Endometrial microvascular endothelial cells (primary cell): Measurements from ENCODE around the gene DAZAP1. TPM values are rescaled to one million over a fixed set of nuclear protein-coding genes. Genes with fewer than 3 reads are reported as not detected.
"Not testable (repeated sequence)": the region's sequence is repeated elsewhere in the genome, so short reads cannot be mapped to it uniquely, and the experiment has no call there.

Source experiments
- in situ Hi-C: cut with HindIII; loops from 2 replicates; pipeline ENCODE4 v1.10.0; 2017; ENCODE audit warnings: low sequenced_read_pairs, low pct_unique_long_range_greater_than_20kb; ENCODE audit errors: inconsistent ontology term
- total RNA-seq: library from RNA; depleted of rRNA; stranded (reverse); fragments of >200 nt; gene quantifications from one replicate; pipeline ENCODE4 v1.2.3, GENCODE V29; 2015; ENCODE audit errors: inconsistent ontology term

Gene DAZAP1
- total RNA-seq, 1 donor from 2014 or later, result 83.8 TPM

DNA sequence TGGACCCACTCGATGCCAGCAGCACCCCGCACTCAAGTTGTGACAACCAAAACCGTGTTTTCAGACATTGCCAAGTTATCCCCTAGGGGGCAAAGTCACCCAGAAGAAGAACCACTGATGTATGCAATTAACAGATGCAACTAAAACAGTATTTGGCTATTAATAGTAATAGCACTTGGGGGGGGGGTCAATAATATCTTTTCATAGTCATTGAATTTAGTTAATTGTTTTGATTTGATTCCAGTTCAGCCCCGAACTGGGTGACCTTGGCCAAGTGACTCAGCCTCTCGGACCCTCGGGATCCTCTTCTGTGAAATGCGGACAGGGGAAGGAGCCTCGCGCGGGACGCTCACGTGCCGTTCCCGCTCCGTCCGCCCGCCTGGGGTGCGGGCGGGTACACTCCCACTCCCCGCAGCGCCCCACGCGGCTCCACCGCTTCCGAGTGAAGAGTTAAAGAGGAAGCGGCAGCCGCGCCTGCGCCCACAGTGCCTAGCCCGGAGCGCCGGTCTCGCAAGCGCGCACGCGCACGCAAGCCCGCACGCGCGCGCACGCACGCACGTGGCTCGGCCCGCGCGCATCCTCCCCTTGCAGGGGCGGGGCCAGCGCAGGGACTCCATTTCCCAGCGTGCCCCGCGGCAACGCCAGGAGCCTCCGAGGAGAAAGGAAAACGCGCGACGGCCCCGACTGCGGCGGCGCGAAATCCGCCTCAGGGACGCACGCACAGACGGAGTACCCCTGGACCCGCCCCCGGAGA lies 435 bp upstream of the DAZAP1 start:
- in situ Hi-C loops, result no loop called here

DNA sequence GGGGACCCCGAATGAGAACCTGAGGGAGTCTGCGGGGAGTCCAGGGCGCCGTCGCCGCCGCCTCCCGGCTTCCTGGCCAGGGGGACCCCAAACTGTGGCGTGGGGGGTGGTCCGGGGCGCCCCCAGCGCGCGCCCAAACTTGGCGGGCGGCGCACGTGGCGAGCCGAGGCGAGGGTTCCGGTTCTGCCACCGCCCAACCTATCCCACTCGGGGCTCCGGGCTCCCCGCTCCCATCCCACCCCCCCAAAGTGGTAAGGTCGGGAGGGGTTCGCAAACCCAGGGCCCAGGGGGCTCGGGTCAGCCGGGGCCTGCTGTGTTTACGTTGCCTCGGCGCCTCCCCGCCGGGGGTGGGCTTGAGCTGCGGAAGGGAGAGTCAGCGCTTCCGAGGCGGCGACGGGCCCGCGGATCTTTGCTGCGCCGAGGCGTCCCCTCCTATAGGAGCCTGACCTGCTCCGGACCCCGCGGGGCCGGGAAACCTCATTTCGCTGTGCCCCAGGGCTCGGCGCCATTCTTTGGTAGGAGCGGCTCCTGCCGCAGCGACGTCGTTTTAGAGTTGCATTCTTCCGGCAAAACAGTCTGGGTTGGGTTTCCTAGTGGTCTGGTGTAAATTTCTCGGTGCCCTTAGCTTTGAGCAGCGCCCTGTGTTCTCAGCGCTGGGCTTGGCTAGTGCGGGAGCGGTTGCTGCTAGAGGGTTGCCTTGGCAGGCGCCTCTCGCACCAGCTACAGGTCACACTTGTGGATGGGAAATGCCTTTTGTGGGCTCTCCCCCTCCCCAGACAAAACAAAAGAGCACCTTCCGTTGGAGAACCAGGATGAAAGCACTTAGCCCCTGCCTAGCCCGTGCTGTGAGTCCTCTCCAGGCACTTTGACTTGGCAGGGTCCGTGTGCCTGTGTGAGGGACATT lies 1.2 kb downstream of the DAZAP1 start:
- in situ Hi-C loops, result no loop called here

DNA sequence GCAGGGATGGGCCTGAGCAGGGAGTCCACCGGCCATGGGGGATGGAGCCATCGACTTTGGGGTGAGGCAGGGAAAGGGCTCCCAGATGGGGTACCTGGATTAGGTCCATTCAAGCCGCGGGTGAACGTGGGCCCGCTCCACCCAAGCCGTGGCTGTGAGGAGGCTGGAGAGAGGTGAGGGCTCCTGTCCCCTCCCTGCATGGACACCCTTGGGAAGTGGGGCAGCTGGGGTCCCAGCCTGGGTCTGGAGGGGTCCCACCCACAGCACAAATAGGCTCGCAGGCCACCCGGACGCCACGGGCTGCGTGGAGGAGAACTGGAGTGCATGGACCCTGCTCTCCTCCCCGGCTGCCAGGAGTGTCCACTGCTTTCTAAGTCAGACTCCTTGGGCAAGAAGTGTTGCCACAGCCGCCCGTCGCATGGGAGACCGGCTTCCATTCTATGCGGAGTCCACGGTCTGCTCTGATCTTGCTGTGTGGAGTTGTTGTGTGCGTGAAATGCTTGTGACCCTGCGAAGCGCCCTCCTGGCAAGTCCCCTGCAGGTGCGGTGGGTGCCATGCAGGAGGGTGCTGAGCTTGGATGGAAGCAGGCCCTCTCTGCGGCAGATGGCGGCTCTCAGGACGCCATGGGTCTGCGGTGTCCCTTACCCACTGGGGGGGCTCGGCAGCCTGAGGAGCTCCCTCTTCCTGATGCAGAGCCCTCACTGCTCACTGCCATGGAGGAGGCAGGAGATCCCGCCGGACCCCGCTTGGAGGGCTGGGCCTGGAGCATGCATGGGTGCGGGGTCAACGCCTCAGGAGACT lies 2.0 kb downstream of the DAZAP1 start:
- in situ Hi-C loops, result no loop called here

DNA sequence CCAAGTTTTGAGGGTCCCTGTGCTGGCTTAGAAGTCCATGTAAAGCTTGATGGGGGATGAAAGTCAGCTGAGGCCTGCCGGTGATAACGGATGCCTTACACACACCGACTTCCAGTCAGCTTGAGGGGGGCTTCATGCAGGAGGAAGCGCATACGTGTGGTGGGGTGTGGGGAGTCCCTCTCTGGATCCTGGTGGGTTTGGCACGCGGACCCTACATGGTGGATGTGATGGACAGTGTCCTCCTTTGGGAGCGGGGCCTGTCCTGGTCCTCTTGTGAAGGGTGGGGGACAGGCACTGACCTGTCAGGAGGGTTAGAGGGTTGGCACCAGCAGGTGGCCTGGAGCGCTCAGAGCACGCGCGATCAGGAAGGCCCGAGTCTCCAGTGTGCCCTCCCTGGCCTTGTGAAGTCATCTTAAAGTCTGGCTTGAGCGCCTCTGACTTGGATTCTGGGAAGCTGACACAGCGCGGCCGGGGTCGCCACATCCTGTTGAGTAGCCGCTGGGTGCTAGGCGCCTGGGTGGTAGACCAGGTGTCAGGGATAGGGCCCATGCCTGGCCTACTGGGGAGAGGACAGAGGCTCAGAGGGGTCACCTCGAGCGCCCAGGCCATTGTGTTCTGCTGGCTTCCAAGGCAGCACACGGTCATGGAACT lies 2.9 kb downstream of the DAZAP1 start:
- in situ Hi-C loops, result no loop called here

DNA sequence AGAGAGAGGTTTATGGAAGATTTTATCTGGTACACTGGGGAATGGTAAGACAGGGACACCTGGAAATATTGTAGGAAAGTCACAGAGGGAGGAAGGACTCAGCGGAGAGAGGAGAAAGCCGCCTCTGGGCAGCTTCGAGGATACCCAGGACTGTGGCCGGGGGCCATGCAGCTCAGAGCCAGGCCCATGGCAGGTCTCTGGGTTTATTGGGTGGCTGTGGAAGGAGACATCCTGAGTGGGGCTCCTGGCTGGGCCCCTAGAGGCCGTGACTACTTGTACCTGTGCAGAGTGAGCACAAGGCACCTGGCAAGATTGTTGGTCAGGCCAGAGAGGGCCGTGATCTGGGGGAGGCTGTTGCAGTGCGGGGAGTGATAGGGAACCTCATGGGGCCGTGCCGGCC lies 3.4 kb downstream of the DAZAP1 start:
- in situ Hi-C loops, result no loop called here

DNA sequence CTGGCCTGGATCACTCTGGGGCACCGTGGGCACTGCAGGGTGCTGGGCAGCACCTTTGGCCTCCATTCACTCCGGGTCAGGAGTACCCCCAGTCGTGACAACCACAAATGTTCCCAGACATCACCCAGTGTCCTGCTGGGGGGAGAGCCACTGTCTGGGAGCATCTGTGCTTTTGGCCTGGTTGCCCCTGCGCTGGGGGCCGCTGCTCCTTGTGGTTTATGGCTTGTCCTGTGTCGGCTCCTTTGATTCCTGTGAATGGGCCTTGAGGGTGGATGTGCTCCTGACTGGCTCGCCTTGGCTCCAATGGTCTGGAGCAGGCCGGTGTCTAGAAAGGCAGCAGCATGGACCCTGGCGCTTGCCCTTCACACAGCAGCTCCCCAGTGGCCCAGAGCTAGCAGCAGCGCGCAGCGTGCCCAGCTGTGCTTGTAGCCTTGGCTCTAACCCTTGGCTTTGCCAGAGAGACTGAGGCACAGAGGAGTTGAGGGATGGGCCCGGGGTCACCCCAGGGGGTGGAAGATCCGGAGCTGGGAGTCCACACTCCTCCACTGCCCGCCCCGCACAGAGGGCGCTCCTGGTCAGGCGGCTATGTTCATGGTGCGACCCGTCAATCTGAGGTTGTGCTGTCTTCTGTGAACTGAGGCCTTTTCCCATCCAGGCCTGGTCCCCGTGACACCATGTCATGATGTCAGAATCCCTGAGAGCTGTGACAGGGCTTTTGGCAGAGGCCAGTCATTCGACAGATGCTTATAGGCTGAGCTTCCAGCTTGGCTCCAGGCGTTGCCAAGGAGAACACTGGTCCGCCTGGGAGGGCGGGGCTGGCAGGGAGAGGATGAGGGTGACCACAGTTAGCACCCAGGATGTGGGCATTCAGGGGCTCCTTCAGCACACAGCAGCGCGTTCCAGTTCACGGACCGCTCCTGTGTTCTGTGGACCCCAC lies 4.1 kb downstream of the DAZAP1 start:
- in situ Hi-C loops, result no loop called here

DNA sequence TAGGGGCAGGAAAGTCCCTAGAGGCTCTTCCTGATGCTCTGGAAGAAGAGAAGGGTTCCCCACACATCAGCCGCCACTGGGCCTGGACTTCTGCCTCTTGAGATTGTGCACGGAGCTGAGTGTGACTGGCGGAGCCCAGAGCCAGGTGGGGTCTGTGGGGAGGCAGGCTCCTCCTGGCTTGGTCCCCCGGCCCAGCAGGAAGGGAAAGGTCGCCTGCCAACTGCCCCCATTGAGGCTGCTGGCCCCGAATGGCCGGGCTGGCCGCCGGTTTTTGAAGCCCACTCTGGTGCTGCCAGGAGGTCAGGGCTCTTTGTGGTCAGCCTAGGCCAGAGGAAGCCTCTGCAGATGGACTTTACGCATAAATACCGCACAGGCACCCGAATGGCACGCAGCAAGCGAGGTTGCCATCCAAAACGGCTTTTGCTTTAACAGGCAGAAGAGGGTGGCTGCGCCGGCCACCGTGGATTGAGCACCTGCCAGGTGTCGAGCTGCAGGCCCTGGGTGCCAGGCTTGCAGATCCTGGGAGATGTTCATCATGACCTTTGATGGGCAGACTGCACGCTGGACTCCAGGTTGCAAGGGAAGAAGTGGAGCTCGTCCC lies 5.0 kb downstream of the DAZAP1 start:
- in situ Hi-C loops, result no loop called here

DNA sequence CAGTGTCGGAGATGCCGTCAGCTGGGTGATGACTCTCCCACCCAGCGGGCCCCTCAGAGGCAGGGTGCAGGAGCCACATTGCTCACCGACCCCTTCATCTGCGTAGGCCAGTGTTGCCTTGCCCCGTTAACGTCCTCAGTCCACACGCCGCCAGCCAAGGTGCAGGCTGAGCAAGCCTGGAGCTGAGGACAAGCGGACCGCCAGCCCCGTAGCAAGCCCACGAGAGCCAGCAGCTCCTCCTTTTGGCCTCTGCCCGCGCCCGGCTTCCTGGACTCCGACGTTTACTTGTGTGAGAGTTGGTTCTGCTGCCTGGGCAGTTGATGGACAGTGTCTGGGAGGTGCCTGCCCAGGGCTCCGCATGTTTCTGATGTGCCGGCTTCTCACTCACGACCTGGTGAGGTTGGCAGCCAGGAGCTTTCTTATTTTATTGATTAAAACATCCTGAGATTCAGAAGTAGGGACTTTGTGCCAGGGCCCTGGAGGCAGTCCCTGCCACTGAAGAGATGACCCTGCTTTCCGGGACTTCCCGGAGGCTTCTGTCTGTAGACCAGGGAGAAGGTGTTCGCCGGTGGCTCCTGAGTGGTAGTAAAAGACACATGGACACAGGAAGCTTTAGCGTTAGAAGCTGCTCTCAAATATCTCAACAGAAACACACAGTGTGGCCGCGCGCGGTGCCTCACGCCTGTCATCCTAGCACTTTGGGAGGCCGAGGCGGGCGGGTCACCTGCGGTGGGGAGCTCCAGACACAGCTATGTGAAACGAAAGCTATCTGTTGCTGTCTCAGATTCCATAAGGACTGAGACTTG lies 5.8 kb downstream of the DAZAP1 start:
- in situ Hi-C loops, result no loop called here

DNA sequence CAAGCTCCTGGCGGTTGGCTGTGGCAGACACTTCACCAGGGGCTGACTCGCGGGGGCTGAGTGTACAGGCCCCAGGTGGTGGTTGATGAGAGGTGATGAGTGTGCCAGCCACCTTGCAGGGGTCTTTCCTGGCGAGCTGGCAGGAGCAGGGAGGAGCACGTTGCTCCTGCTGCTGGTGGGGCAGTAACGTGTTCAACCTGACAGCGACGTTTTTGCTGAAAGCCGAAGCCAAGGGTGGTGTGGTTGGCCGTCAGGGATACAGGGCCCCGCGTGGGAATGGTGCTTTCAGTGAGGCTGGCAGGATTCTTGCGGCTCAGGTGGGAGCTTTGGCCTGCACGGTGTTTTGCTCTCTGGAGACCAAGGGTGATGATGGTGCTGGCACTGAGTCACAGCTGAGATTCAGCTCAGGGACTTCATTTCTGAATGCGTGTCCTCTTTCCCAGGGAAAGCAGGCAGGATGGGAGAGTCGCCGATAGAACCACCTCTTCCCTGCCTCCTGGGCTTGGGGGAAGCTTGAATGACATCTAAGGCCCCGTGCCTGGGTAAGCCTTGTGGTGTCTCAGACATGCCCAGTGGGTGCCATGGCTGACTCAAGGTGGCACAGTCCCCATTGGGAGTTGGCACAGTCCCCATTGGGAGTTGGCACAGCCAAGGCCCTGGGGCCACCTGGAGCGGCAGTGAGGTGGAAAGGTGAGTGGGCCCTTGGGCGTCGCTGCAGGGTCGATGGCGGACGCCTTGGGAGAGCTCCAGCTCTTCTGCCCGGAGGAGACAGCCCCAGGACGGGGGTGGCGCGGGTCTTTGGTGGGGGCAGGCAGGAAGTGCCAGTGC lies 8.8 kb downstream of the DAZAP1 start:
- in situ Hi-C loops, result no loop called here

DNA sequence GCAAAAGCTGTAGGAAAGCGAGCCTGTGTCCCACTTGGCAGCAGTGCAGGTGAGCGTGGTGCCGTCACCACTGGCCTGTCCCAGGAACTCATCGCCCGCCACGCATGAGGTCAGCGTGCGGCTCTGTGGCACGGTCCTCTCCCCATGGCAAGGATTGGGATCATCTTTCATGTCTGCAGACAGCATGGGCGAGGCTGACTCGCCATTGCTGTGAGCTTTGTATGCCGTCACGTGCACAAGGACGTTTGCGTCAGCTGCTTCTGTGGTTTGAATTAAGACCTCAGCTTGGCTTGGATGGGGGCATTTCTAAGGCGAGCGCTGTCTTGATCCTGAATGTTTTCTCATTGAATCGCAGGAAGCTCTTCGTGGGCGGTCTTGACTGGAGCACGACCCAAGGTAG lies 9.8 kb downstream of the DAZAP1 start:
- in situ Hi-C loops, result no loop called here

DNA sequence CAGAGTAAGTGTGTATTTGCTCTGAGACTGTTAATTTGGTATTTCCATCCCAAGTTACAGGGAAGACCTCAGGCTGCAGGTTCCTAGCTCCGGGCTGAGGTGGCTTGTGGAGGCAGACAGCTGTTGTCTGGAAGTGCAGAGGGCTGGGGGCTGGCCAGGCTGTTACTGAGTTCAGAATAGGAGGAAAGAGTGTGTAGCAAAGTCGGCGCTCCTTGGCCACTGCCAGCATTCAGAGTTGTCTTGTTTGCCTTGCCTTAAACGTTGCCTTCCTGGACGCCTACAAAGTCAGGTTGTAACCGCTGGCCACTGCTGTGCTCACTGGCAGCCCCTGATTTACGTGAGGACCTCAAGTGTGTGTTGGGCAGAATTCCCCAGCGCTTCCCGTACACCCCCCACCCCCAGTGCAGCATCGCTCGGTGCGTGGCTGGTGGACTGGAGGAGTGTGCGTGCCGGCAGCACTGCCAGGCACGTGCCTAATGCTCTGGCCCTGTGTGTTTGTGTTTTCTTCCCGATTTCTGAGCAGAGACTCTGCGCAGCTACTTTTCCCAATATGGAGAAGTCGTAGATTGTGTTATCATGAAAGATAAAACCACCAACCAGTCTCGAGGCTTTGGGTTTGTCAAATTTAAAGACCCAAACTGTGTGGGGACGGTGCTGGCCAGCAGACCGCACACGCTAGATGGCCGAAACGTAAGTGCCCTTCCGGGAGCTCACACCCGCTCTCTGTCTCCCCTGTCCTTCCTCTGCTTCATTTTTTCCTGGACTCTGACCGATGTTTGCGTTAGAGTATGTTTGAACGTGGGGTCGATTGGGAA lies 10.5 kb downstream of the DAZAP1 start:
- in situ Hi-C loops, result no loop called here

DNA sequence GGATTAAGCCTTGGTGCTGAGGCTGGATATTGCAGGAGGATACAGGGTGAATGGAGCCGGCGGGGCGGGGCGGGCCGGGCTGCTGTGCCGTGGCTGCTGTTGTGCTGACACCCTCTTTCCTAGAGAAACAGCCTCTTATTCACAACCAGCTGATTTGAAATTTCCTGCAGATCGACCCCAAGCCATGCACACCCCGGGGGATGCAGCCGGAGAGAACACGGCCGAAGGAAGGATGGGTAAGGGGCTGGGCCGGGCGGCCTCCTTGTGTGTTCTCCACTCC lies 11.1 kb downstream of the DAZAP1 start:
- in situ Hi-C loops, result no loop called here

DNA sequence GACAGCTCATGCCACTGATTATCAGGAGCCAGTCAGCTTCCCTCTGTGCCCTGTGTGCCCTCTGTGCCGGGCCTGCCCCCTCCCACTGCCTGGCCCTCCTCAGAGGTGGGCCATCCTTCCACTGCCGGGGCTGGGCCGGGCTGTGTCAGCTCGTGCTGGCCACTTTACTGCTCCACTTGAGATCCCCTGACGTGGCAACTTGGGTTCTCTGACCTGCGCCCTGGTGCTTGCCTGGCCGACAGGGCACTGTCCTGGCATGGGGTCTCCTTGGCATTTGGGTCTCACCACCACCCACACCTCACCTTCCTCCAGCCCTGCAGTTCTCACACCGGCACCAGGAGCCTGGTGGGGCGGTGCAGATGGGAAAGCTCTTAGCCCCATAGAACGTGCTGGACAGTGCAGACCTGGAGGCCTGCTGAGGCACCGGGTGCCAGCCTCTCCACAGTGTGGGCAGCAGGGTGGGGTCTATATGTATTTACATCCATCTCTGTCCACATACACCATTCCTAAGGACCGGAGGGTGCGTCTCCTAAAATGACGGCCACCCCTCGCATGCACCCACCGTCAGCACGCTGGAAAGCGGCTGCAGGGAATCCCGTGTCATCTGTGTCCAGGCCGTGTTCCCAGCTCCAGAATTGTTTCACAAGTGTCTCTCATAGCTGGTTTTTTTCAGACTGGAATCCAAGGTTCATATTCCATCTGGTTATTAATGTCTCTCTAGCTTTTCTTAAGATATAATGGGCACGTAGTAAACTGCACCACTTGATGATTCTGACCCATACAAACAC lies 11.8 kb downstream of the DAZAP1 start:
- in situ Hi-C loops, result no loop called here

DNA sequence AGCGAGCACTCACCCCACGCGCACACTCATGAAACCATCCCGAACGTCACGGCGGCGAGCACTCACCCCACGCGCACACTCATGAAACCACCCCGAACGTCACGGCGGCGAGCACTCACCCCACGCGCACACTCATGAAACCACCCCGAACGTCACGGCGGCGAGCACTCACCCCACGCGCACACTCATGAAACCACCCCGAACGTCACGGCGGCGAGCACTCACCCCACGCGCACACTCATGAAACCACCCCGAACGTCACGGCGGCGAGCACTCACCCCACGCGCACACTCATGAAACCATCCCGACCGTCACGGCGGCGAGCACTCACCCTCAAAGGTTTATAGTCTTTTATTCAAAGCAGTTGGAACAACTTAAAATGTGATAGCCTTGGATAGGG lies 12.7 kb downstream of the DAZAP1 start:
- in situ Hi-C loops, result not testable (repeated sequence)

DNA sequence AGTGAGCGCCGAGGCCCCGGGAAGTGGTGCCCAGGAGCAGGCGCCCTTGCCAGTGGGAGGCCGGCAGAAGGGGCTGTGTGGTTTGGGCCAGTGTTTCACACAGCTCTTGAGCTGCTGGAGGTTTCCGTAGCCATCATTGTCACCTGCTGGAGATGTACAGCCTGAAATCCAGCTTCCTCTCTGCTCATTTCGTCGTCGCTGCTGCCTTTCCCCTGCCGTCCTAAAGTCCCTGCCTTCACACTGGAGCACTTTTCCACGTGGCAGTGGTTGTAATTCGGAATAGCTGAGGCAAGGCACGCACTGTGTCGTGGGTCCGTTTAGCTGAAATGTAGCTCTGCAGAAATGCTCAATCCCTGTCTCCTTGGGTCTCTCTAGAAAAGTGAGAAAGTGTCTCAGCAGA lies 13.2 kb downstream of the DAZAP1 start:
- in situ Hi-C loops, result no loop called here
